Epithelial cell of proximal tubule (primary cell): ENCODE measurements around the gene OR12D1. TPM values are rescaled to one million over a fixed set of nuclear protein-coding genes. Genes with fewer than 3 reads are reported as not detected.
A peak's percentile ranks its signal among the peaks of the same experiment; 100 is the strongest.
"Not testable (repeated sequence)": the region's sequence is repeated elsewhere in the genome, so short reads cannot be mapped to it uniquely, and the experiment has no call there.

Source experiments
- DNase-seq: peaks from one replicate; pipeline ENCODE4 v3.0.0-alpha.2; 2011; ENCODE audit warnings: low read depth
- H3K4me3 ChIP-seq: 2 replicates; pipeline ENCODE4 v1.5.1; 2011; ENCODE audit warnings: low read depth, mild to moderate bottlenecking, low read length
- CTCF ChIP-seq: conservative IDR thresholded peaks from 2 replicates; pipeline ENCODE4 v1.5.1; 2012; ENCODE audit warnings: low read depth, mild to moderate bottlenecking, low read length
- total RNA-seq: library from RNA; depleted of rRNA; stranded (reverse); fragments of >200 nt; gene quantifications from 2 replicates; pipeline ENCODE4 v1.2.3, GENCODE V29; 2015

Gene OR12D1
- total RNA-seq, 1 donor from 2014 or later: not detected

GRCh38 chr6:29403801-29404200 lies 10.9 kb upstream of the OR12D1 start:
- H3K4me3 ChIP-seq: no peak overlapping the region
- TF ChIP-seq CTCF: no peak
- no peak for DNase-seq

- no peak overlapping the region for H3K4me3 ChIP-seq
- no peak for TF ChIP-seq CTCF
- peak; percentile 44 for DNase-seq
These were observed 4.8 kb downstream of the OR12D1 start for GRCh38 chr6:29419516-29419915.

- H3K4me3 ChIP-seq: no peak overlapping the region
- no peak for DNase-seq
- TF ChIP-seq CTCF: no peak
These were observed 9.4 kb downstream of the OR12D1 start for GRCh38 chr6:29424168-29424567.

GRCh38 chr6:29424575-29424974 lies 9.8 kb downstream of the OR12D1 start:
- no peak for DNase-seq
- TF ChIP-seq CTCF: no peak
- H3K4me3 ChIP-seq: no peak overlapping the region

GRCh38 chr6:29425075-29425474 lies 10.3 kb downstream of the OR12D1 start:
- no peak overlapping the region for H3K4me3 ChIP-seq
- no peak for TF ChIP-seq CTCF
- no peak for DNase-seq

GRCh38 chr6:29426654-29427053 lies 11.9 kb downstream of the OR12D1 start:
- TF ChIP-seq CTCF: no peak
- DNase-seq: no peak
- H3K4me3 ChIP-seq: no peak overlapping the region

GRCh38 chr6:29436730-29437129 lies 22.0 kb downstream of the OR12D1 start:
- not testable (repeated sequence) for H3K4me3 ChIP-seq, DNase-seq

GRCh38 chr6:29439006-29439405 lies 24.3 kb downstream of the OR12D1 start, which contains the start of gene OR10C1:
Gene OR10C1, plus strand, starts transcription at chr6:29439306. Its CDS starts 710 bp downstream, at chr6:29440016.
- no peak for DNase-seq
- no peak for TF ChIP-seq CTCF
- H3K4me3 ChIP-seq: no peak within 1 kb of the TSS
